Activated naive CD4-positive, alpha-beta T cell treated with anti-CD3 and anti-CD28 coated beads, Interleukin-2, amount 50 U/mL, for 72 hours (primary cell): ENCODE data around the gene FOLR2. TPM values are rescaled to one million over a fixed set of nuclear protein-coding genes. Genes with fewer than 3 reads are reported as not detected.
"Not testable (repeated sequence)": the region's sequence is repeated elsewhere in the genome, so short reads cannot be mapped to it uniquely, and the experiment has no call there.

Experiments used
- ATAC-seq, 2 donors: fragments of 150-1000 bp; cut with Tn5 transposase; 2 replicates each; pipeline ENCODE4 v1.10.0; 2021; ENCODE audit warnings: mild to moderate bottlenecking in 2 of 2, moderate library complexity in 2 of 2
- DNase-seq, 2 donors: peaks; one replicate each; pipeline ENCODE4 v3.0.0; 2021 to 2022; ENCODE audit warnings: low spot score in 2 of 2
- H3K27ac Mint-ChIP-seq, 2 donors: one replicate each; pipeline ENCODE4 v1.8.0; 2022; ENCODE audit warnings: mild to moderate bottlenecking in 2 of 2, mixed read lengths in 2 of 2
- H3K36me3 Mint-ChIP-seq, 2 donors: one replicate each; pipeline ENCODE4 v1.8.0; 2022; ENCODE audit warnings: mixed read lengths in 2 of 2
- H3K9me3 Mint-ChIP-seq, 2 donors: one replicate each; pipeline ENCODE4 v1.8.0; 2022; ENCODE audit warnings: mixed read lengths in 2 of 2
- total RNA-seq, 2 donors: library from RNA; stranded (reverse); gene quantifications; one replicate each; pipeline ENCODE4 v1.2.3, GENCODE V29; 2022

The FOLR2 gene
- total RNA-seq, 2 donors from 2014 or later, result not detected

- no peak overlapping the region for H3K27ac Mint-ChIP-seq
Measured at GRCh38 chr11:72195518-72196270, 20.9 kb upstream of the FOLR2 start.

GRCh38 chr11:72201445-72201844, 15.1 kb upstream of the FOLR2 start:
- H3K27ac Mint-ChIP-seq, ATAC-seq, H3K9me3 Mint-ChIP-seq, H3K36me3 Mint-ChIP-seq, DNase-seq: not testable (repeated sequence)

More at GRCh38 chr11:72195518-72196270, 20.9 kb upstream of the FOLR2 start:
- H3K9me3 Mint-ChIP-seq, result no peaks in the 10 kb centered on the region
- DNase-seq (no peak), ATAC-seq (no peak)
- H3K36me3 Mint-ChIP-seq, result no peaks in the 10 kb centered on the region

- DNase-seq (peak in 1 of 2 donors; percentile 18), ATAC-seq (no peak)
- no peak overlapping the region for H3K27ac Mint-ChIP-seq
- no peaks in the 10 kb centered on the region for H3K36me3 Mint-ChIP-seq
- H3K9me3 Mint-ChIP-seq, result no peaks in the 10 kb centered on the region
Measured at GRCh38 chr11:72202571-72202970, 14.0 kb upstream of the FOLR2 start.

GRCh38 chr11:72203163-72203562, 13.4 kb upstream of the FOLR2 start:
- H3K9me3 Mint-ChIP-seq, result no peaks in the 10 kb centered on the region
- DNase-seq, result peak in 1 of 2 donors; percentile 16

GRCh38 chr11:72204886-72205285, 11.7 kb upstream of the FOLR2 start:
- Mint-ChIP-seq H3K27ac (no peak overlapping the region), H3K36me3 (peaks cover 14 to 17% of the 10 kb centered on the region in 2 donors), H3K9me3 (peaks cover 14 to 15% of the 10 kb centered on the region in 2 donors)
- no peak for ATAC-seq
- no peak for DNase-seq

More at GRCh38 chr11:72203163-72203562, 13.4 kb upstream of the FOLR2 start:
- Mint-ChIP-seq H3K27ac (no peak overlapping the region), H3K36me3 (no peaks in the 10 kb centered on the region)
- no peak for ATAC-seq

- ATAC-seq, H3K27ac Mint-ChIP-seq: not testable (repeated sequence)
- H3K9me3 Mint-ChIP-seq, result peaks cover 16 to 18% of the 10 kb centered on the region in 2 donors
- peak in 1 of 2 donors; percentile 1 for DNase-seq
- peaks cover 16 to 19% of the 10 kb centered on the region in 2 donors for H3K36me3 Mint-ChIP-seq
Measured at GRCh38 chr11:72206794-72207193, 9.8 kb upstream of the FOLR2 start.

- DNase-seq (no peak), ATAC-seq (no peak)
- Mint-ChIP-seq H3K9me3 (peaks cover 16 to 18% of the 10 kb centered on the region in 2 donors), H3K36me3 (peaks cover 16 to 19% of the 10 kb centered on the region in 2 donors), H3K27ac (no peak overlapping the region)
Measured at GRCh38 chr11:72208281-72208680, 8.3 kb upstream of the FOLR2 start.

- Mint-ChIP-seq H3K27ac (no peak overlapping the region), H3K9me3 (peaks cover 16 to 18% of the 10 kb centered on the region in 2 donors), H3K36me3 (peaks cover 16 to 19% of the 10 kb centered on the region in 2 donors)
- no peak for DNase-seq
- no peak for ATAC-seq
Measured at GRCh38 chr11:72209101-72209500, 7.5 kb upstream of the FOLR2 start.

- no peak for DNase-seq
- no peak overlapping the region for H3K27ac Mint-ChIP-seq
- H3K36me3 Mint-ChIP-seq, result no peaks in the 10 kb centered on the region
- H3K9me3 Mint-ChIP-seq, result no peaks in the 10 kb centered on the region
- no peak for ATAC-seq
Measured at GRCh38 chr11:72217841-72218240, 1.2 kb downstream of the FOLR2 start.

- ATAC-seq, result no peak
- Mint-ChIP-seq H3K9me3 (no peaks in the 10 kb centered on the region), H3K27ac (no peak overlapping the region), H3K36me3 (no peaks in the 10 kb centered on the region)
- DNase-seq, result no peak
Measured at GRCh38 chr11:72218251-72218745, 1.7 kb downstream of the FOLR2 start.

- Mint-ChIP-seq H3K9me3 (no peaks in the 10 kb centered on the region), H3K36me3 (peaks cover 5% of the 10 kb centered on the region in 2 donors), H3K27ac (no peak overlapping the region)
- no peak for DNase-seq
- ATAC-seq, result no peak
Measured at GRCh38 chr11:72220696-72221363, 4.2 kb downstream of the FOLR2 start.

GRCh38 chr11:72221386-72222075, 4.9 kb downstream of the FOLR2 start:
- peak overlapping the region in 1 of 2 donors; percentile 95 for H3K27ac Mint-ChIP-seq
- H3K9me3 Mint-ChIP-seq, result no peaks in the 10 kb centered on the region
- DNase-seq (no peak), ATAC-seq (no peak)
- peaks cover 5% of the 10 kb centered on the region in 2 donors for H3K36me3 Mint-ChIP-seq

- ATAC-seq (no peak), DNase-seq (no peak)
- Mint-ChIP-seq H3K9me3 (no peaks in the 10 kb centered on the region), H3K36me3 (peaks cover 5% of the 10 kb centered on the region in 2 donors), H3K27ac (peak overlapping the region; percentile 81 to 95)
Measured at GRCh38 chr11:72222106-72222891, 5.7 kb downstream of the FOLR2 start.

GRCh38 chr11:72222907-72223614, 6.5 kb downstream of the FOLR2 start:
- peak; percentile 94 to 95 for DNase-seq
- Mint-ChIP-seq H3K9me3 (no peaks in the 10 kb centered on the region), H3K36me3 (peaks cover 5% of the 10 kb centered on the region in 2 donors), H3K27ac (peak overlapping the region; percentile 81 to 95)
- peak; percentile 84 to 89 for ATAC-seq

- peaks cover 5% of the 10 kb centered on the region in 2 donors for H3K36me3 Mint-ChIP-seq
- peak overlapping the region; percentile 95 to 96 for H3K27ac Mint-ChIP-seq
- ATAC-seq (peak; percentile 73 to 74), DNase-seq (peak; percentile 71 to 76)
- no peaks in the 10 kb centered on the region for H3K9me3 Mint-ChIP-seq
Measured at GRCh38 chr11:72223615-72224563, 7.3 kb downstream of the FOLR2 start.
